ENCODE data around the gene LUC7L3.
"Not testable (repeated sequence)": the region's sequence is repeated elsewhere in the genome, so short reads cannot be mapped to it uniquely, and the experiment has no call there.

Gene LUC7L3

GRCh38 chr17:50719144-50719923 is at the start of gene LUC7L3:
Gene LUC7L3 (plus strand): TSS chr17:50719603. CDS start chr17:50719733, 130 bp downstream.
- peaks cover 21% of the 10 kb centered on the region for H3K36me3 Mint-ChIP-seq (ENCODE audit: low read depth)
- no peaks in the 10 kb centered on the region for H3K9me3 Mint-ChIP-seq
- peak; percentile 97 for ATAC-seq
- no peaks in the 10 kb centered on the region for H3K27me3 Mint-ChIP-seq
- peak within 1 kb of the TSS; percentile 88 for H3K4me3 Mint-ChIP-seq
- H3K27ac Mint-ChIP-seq: peak within 1 kb of the TSS; percentile 99
- DNase-seq: peak; percentile 94
- H3K4me1 Mint-ChIP-seq: peaks cover 32% of the 10 kb centered on the region

- DNase-seq: no peak
- no peak overlapping the region for H3K4me3 Mint-ChIP-seq
These were observed 47.3 kb upstream of the LUC7L3 start for GRCh38 chr17:50672071-50672470.

GRCh38 chr17:50672831-50673551 is 46.4 kb upstream of the LUC7L3 start:
- Mint-ChIP-seq H3K4me1 (no peaks in the 10 kb centered on the region), H3K9me3 (no peaks in the 10 kb centered on the region), H3K27me3 (peaks cover 3% of the 10 kb centered on the region), H3K36me3 (ENCODE audit: low read depth) (no peaks in the 10 kb centered on the region), H3K4me3 (no peak overlapping the region), H3K27ac (no peak overlapping the region)
- DNase-seq (no peak), ATAC-seq (no peak)

More at GRCh38 chr17:50672071-50672470, 47.3 kb upstream of the LUC7L3 start:
- Mint-ChIP-seq H3K27me3 (peaks cover 3% of the 10 kb centered on the region), H3K4me1 (no peaks in the 10 kb centered on the region), H3K27ac (no peak overlapping the region), H3K9me3 (no peaks in the 10 kb centered on the region), H3K36me3 (ENCODE audit: low read depth) (no peaks in the 10 kb centered on the region)
- no peak for ATAC-seq

GRCh38 chr17:50675190-50675589 is 44.2 kb upstream of the LUC7L3 start:
- Mint-ChIP-seq H3K4me1 (no peaks in the 10 kb centered on the region), H3K4me3 (no peak overlapping the region), H3K36me3 (ENCODE audit: low read depth) (no peaks in the 10 kb centered on the region), H3K9me3 (no peaks in the 10 kb centered on the region), H3K27me3 (peaks cover 3% of the 10 kb centered on the region), H3K27ac (no peak overlapping the region)
- no peak for DNase-seq
- ATAC-seq: no peak

GRCh38 chr17:50675627-50676026 is 43.8 kb upstream of the LUC7L3 start:
- Mint-ChIP-seq H3K27me3 (peaks cover 7% of the 10 kb centered on the region), H3K27ac (no peak overlapping the region), H3K4me3 (no peak overlapping the region), H3K4me1 (no peaks in the 10 kb centered on the region), H3K9me3 (no peaks in the 10 kb centered on the region), H3K36me3 (ENCODE audit: low read depth) (no peaks in the 10 kb centered on the region)
- ATAC-seq (no peak), DNase-seq (no peak)

GRCh38 chr17:50676065-50676975 is 43.1 kb upstream of the LUC7L3 start:
- Mint-ChIP-seq H3K9me3 (no peaks in the 10 kb centered on the region), H3K27me3 (peaks cover 10% of the 10 kb centered on the region), H3K4me3 (no peak overlapping the region), H3K4me1 (peaks cover 3% of the 10 kb centered on the region), H3K27ac (no peak overlapping the region), H3K36me3 (ENCODE audit: low read depth) (no peaks in the 10 kb centered on the region)
- DNase-seq (no peak), ATAC-seq (no peak)

- Mint-ChIP-seq H3K36me3 (ENCODE audit: low read depth) (no peaks in the 10 kb centered on the region), H3K27me3 (peaks cover 15% of the 10 kb centered on the region), H3K4me1 (peaks cover 4% of the 10 kb centered on the region), H3K9me3 (no peaks in the 10 kb centered on the region), H3K4me3 (no peak overlapping the region), H3K27ac (no peak overlapping the region)
- ATAC-seq (no peak), DNase-seq (no peak)
These were observed 41.5 kb upstream of the LUC7L3 start for GRCh38 chr17:50677851-50678375.

GRCh38 chr17:50679008-50679544 is 40.3 kb upstream of the LUC7L3 start:
- H3K9me3 Mint-ChIP-seq: no peaks in the 10 kb centered on the region
- DNase-seq (no peak), ATAC-seq (no peak)
- peaks cover 15% of the 10 kb centered on the region for H3K27me3 Mint-ChIP-seq
- no peaks in the 10 kb centered on the region for H3K36me3 Mint-ChIP-seq (ENCODE audit: low read depth)
- no peak overlapping the region for H3K4me3 Mint-ChIP-seq
- peaks cover 4% of the 10 kb centered on the region for H3K4me1 Mint-ChIP-seq
- no peak overlapping the region for H3K27ac Mint-ChIP-seq

GRCh38 chr17:50680126-50680525 is 39.3 kb upstream of the LUC7L3 start:
- DNase-seq: no peak
- no peak overlapping the region for H3K4me3 Mint-ChIP-seq
- H3K4me1 Mint-ChIP-seq: peaks cover 4% of the 10 kb centered on the region
- no peaks in the 10 kb centered on the region for H3K36me3 Mint-ChIP-seq (ENCODE audit: low read depth)
- no peak for ATAC-seq
- peaks cover 15% of the 10 kb centered on the region for H3K27me3 Mint-ChIP-seq
- no peaks in the 10 kb centered on the region for H3K9me3 Mint-ChIP-seq
- no peak overlapping the region for H3K27ac Mint-ChIP-seq

GRCh38 chr17:50680543-50681262 is 38.7 kb upstream of the LUC7L3 start:
- not testable (repeated sequence) for H3K9me3 Mint-ChIP-seq; ATAC-seq; H3K36me3 Mint-ChIP-seq (ENCODE audit: low read depth); H3K27ac Mint-ChIP-seq; DNase-seq; H3K4me1 Mint-ChIP-seq; H3K4me3 Mint-ChIP-seq
- H3K27me3 Mint-ChIP-seq: peaks cover 15% of the 10 kb centered on the region

- Mint-ChIP-seq H3K4me3 (no peak overlapping the region), H3K4me1 (peaks cover 4% of the 10 kb centered on the region), H3K9me3 (no peaks in the 10 kb centered on the region), H3K27me3 (peaks cover 12% of the 10 kb centered on the region), H3K27ac (no peak overlapping the region), H3K36me3 (ENCODE audit: low read depth) (no peaks in the 10 kb centered on the region)
- DNase-seq: no peak
- ATAC-seq: no peak
These were observed 37.9 kb upstream of the LUC7L3 start for GRCh38 chr17:50681263-50682200.

- H3K27ac Mint-ChIP-seq: no peak overlapping the region
These were observed 37.0 kb upstream of the LUC7L3 start for GRCh38 chr17:50682441-50682840.

GRCh38 chr17:50682938-50683337 is 36.5 kb upstream of the LUC7L3 start:
- H3K4me1 Mint-ChIP-seq: peaks cover 4% of the 10 kb centered on the region
- H3K27me3 Mint-ChIP-seq: peaks cover 12% of the 10 kb centered on the region
- ATAC-seq (no peak), DNase-seq (no peak)
- no peaks in the 10 kb centered on the region for H3K9me3 Mint-ChIP-seq
- no peaks in the 10 kb centered on the region for H3K36me3 Mint-ChIP-seq (ENCODE audit: low read depth)
- no peak overlapping the region for H3K4me3 Mint-ChIP-seq
- no peak overlapping the region for H3K27ac Mint-ChIP-seq

More at GRCh38 chr17:50682441-50682840, 37.0 kb upstream of the LUC7L3 start:
- DNase-seq (no peak), ATAC-seq (no peak)
- peaks cover 12% of the 10 kb centered on the region for H3K27me3 Mint-ChIP-seq
- peaks cover 4% of the 10 kb centered on the region for H3K4me1 Mint-ChIP-seq
- no peak overlapping the region for H3K4me3 Mint-ChIP-seq
- H3K9me3 Mint-ChIP-seq: no peaks in the 10 kb centered on the region
- no peaks in the 10 kb centered on the region for H3K36me3 Mint-ChIP-seq (ENCODE audit: low read depth)
